Measurements from ENCODE around the gene GH1.
"Not testable (repeated sequence)": the region's sequence is repeated elsewhere in the genome, so short reads cannot be mapped to it uniquely, and the experiment has no call there.

The GH1 gene

DNA sequence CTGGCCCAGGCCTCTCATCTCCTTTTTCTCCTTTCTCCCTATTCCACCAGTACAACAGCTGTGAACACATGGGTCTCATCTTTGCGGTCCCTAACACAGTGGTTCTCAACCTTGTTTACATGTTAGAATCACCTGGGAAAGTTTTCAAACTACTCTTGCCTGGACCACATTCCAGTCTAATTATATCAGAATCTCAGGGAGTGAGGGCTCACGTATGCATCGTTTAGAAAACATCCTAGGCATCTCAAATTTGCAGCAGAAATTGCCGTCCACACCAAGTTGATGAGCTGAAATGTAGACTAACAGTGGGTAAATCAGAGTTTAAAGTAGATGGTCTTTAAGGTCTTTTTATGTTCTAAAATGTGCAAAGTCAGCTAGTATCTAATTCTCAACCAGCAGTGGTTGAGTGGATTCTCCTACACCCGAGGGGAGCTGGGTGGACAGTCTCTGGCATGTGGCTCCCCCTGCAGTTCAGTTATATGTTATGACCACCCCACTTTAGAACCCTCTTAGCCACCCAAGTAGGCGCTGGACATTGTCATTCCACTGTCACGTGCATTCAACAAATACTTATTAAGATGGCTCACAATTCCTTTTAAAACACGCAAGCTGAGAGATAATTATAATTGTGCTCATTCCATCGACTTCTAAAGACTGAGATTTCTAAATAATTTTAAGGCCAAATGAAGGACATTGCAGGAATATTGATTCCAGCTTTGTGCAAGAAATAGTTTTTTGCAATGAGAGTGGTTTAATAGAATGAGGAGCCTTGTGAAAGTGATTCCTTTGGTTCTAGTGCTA lies 48.9 kb downstream of the GH1 start:
- not testable (repeated sequence) for H3K4me3 ChIP-seq; DNase-seq (ENCODE audit: low spot score); H3K27ac ChIP-seq
